Activated CD4-positive, alpha-beta T cell treated with anti-CD3 and anti-CD28 coated beads, Interleukin-2, amount 50 U/mL, for 16 hours (primary cell): ENCODE results near the gene PLEKHN1.

Experiments used
- DNase-seq: peaks from one replicate; pipeline ENCODE4 v3.0.0-alpha.2; 2020

PLEKHN1 gene, protein sequence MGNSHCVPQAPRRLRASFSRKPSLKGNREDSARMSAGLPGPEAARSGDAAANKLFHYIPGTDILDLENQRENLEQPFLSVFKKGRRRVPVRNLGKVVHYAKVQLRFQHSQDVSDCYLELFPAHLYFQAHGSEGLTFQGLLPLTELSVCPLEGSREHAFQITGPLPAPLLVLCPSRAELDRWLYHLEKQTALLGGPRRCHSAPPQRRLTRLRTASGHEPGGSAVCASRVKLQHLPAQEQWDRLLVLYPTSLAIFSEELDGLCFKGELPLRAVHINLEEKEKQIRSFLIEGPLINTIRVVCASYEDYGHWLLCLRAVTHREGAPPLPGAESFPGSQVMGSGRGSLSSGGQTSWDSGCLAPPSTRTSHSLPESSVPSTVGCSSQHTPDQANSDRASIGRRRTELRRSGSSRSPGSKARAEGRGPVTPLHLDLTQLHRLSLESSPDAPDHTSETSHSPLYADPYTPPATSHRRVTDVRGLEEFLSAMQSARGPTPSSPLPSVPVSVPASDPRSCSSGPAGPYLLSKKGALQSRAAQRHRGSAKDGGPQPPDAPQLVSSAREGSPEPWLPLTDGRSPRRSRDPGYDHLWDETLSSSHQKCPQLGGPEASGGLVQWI

DNA sequence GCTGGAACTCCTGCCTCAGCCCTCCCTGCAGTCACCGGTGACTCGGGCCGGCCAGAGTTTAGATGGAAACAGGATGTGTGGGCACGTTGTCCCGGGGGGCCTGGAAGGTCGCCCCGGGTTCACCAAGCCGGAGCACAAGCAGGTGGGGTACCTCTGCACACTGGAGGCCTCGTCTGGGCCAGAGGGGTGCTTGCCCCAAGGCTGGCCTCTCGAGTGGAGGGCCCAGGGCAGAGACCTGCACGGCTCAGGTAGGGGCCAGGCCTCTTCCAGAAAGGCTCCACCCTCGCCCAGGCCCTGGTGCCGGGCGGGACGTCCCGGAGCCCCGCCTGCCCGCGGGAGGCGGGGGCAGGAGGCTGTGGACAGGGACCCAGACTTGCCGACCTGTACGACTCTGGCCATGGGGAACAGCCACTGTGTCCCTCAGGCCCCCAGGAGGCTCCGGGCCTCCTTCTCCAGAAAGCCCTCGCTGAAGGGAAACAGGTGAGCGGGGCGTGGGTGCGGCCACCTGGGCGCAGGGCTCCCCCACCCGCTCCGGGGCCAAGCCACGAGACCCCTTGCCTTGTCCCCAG is at the start of gene PLEKHN1:
TSS of gene PLEKHN1 (plus strand) at position 348 of the 569 bp plus-strand sequence. CDS start at position 398, 50 bp downstream.
- no peak for DNase-seq

DNA sequence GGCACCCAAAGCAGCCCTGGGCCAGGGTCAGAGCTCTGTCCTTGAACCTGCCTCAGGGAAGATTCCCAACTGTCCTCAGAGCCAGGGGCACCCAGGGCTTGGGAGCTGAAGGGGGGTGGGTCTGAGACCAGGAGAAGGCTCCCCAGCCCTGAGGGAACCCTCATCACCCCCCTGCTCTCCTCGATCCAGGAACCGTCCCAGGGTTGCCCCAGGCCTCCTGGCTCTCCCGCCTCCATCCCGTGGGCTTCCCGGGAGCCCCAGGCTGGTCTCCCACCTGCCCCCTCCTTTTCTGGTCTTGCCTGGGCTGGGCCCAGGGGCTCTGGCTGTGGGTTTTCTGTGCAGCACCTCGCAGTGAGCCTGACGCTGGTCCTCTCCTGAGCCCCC is 49.2 kb upstream of the PLEKHN1 start:
- no peak for DNase-seq

DNA sequence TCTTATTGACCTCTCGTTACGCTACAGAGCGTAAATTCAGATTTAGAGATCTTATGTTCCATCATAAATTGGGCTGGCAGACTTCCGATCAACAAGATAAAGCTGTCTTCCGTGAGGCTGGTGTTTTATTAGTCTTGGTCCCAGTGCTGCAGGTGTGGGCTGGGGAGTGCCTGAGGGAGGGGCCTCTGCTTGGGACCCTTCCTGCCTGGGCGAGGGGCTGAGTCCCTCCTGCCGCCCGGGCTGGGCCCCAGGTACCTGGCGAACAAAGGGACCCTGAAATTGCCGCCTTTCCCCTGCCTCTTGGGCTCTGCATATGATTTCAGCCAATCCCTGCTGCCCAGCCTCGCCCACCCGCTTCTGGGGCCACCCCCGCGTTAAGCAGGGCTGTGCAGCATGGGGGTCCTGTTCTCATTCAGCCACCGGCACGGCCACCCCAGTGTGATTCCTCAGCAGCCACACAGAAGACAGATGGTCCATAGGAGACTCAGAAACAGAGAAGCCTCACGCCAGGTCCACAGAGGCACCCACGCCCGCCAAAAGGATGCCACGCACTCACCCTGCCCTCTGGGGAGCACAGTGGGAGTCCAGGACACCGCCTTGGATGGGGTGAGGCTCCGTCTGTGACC is 48.7 kb upstream of the PLEKHN1 start:
- DNase-seq = no peak

DNA sequence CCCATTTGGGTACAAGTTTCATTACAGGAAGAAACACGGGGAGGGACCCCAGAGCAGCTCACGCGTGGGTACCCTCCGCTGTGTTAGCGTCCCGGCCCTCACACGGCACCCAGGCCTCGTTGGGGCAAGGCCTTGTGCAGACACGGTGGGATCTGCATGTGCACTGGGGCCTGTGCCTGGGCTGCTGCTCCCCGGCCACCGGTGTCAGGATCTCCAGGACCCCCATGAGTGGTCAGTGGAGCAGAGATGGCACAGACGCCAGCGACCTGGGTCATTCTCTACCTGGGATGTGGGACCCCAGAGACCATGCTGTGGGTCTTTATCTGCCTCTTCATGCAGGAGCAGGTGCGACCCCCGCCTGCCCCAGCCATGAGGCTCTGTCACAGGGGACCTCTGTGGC is 47.9 kb upstream of the PLEKHN1 start:
- no peak for DNase-seq

DNA sequence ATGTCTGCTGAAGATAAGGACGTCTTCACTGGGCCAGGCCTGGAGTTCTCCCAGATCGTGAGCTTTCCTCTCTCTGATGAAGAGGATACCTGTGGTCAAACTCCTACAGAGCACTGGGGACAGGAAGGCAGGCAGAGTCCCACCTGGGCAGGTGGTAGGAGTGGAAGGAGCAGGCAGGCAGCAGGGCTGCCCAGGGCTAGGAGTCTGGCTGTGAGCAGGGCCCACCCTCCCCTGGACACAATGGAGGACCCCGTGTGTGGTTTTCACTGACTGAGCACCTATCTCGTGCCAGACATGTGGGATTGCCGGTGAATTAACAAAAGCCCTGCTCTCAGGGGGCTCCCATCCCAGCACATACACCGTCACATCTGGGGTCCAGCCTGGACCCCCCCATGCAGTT is 47.4 kb upstream of the PLEKHN1 start:
- DNase-seq = no peak

DNA sequence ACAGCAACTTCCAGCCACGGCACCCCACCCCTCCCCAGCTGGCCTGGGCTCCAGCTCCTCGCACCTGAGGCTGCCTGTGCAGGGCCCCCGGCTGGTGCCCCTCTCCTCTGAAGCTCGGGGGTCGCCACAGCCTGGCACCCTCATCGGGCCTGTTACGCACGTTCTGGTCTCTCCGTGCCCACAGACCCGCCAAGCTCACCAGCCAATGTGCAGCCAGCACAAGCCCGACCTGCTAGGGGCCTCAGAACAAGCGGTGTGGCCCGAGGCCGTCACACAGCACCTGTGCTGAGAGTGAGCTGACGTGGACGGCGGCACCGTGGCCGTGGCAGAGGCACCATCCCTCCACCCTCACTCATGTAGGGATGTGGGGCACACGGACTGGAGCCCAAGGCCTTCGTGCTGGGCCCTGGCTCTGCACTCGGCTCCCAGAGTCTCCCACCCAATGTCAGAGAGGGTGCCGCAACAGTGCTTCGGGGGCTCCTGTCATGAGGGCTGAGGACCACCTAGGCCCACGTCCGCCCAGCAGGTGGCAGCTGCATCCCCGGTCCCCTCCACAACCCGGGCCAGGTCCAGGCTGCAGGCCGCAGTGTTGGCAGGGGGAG is 46.9 kb upstream of the PLEKHN1 start:
- DNase-seq = no peak

DNA sequence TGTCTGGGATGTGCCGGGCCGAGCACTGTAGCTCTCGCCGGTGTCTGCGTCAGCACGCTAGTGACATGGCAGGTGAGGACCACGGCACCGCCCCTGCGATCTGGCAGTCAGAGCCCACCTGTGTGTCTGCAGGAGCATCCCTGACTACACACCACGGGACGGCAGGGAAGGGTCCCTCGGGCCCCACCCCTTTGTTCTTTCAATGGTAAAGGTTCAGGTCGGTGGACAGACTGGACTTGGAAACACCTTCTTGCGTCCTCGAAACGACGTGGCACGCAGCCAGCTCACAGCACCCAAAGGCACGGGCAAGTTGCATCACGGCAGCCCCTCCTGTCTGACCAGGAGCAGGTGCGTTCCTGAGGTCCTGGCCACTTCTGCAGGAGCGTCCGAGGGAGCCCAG is 46.3 kb upstream of the PLEKHN1 start:
- no peak for DNase-seq

DNA sequence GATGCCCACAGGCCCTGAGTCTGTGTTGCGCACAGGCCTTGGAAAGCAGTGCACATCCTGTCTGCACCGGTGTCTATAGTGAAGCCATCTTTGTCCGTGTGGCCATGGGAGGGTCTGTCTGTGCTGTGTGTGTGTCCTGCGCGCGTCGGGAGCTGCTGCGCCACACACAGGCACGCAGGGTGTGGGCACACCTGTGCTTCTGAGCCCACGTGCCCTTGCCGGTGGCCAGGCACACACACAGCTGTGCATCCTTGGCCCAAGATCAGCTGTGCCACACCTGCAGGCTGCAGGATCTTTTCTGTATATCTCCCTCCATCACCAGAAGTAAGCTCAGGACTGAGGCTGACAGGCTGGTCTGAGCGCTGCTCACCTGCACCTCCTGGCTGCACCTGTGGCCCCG is 45.8 kb upstream of the PLEKHN1 start:
- DNase-seq = no peak

DNA sequence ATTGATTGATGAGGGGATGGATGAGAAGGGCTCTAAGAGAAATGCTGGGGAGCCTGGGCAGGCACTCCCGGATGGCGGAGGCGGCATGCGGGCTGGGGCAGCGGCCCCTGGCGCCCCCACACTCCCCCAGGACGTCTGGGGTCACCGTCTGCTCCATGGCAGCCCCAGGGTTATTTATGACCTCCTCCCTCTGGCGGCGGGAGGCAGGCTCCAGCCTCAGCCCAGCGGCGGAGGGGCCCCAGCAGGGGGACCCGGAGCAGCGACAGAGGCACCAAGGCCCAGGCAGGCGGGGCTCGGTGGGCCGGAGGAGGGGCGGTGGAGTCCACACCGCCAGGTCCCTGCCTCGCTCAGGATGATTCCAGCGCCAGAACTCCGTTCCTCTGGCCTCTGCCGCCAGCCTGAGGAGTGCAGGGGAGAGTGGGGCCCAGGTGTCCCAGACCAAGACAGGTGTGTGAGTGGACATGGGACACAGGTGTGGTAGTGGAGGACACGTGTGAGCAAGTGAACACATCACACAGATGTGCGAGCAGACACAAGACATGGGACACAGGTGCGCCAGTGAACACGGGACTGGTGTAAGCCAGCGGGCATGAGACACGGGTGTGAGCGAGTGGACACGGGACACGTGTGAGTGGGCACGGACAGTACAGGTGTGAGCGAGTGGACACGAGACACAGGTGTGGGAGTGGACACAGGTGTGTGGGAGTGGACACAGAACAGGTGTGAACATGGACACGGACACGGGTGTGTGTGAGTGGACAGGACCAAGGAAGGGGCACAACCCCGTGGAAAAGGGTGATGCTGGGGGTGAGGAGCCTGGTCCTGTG is 45.1 kb upstream of the PLEKHN1 start:
- no peak for DNase-seq

DNA sequence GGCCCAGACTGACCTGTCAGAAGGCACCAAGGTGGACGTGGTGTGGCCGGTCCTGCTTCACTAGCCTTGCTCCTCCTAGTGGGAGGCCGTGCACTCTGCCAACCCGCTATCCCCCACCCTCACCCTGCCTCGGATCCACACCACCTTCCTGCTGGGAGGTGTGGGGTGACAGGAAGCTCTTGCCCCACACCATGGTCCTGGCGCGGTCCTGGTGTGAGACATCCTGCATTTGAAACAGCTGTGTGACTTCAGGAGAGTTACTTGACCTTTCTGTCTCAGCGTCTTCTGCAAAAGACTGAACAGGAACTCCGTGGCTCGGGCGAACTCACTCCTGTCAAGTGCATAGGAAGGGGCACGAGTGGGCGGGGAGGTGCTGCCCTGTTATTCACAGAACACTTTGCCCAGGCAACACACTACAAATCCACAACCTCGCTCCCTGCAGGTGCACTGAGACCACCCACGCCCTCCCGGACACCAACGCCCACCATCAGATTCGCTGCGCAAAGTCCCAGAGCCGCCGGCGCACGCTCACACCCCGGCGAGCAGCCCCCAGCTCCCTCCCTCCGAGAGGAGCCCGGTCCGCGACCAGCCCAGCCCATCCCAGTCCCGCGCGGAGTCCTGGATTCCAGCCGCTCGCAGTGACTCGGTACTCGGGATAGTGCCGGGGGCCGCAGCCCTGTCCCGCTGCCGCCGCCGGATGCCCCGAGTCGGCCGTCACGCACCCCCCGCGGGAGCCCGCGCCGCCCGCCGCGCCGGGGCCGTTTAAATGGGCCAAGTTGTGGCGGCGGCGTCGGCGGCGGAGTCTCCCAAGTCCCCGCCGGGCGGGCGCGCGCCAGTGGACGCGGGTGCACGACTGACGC is 42.9 kb upstream of the PLEKHN1 start, which contains the start of gene SAMD11:
TSS of gene SAMD11 (plus strand) at position 793 of the 860 bp plus-strand sequence. CDS start 509 bp downstream, outside the sequence.
- no peak for DNase-seq

DNA sequence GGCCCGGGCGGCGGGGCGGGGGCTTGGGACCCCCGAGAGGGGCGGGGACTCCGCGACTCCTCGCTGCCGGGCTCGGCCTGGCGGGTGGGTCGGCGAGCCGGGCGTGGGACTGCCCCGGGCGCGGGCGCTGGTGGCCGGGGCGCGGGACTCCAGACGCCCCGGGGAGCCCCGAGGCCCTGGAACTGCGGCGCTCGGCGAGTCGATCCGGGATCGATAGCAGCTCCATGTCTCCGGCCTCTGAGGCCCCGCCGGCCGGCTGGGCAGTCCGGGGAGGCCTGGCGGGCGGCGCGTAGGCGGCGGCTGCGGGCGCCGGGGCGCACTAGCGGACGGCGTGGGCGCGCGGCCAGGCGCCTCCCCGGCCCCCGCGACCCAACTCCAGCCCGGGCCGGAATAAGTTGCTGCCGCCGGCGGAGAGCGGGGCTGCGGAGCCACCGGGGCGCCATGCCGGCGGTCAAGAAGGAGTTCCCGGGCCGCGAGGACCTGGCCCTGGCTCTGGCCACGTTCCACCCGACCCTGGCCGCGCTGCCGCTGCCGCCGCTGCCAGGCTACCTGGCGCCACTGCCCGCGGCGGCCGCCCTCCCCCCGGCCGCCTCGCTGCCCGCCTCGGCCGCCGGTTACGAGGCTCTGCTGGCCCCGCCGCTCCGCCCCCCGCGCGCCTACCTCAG is 42.2 kb upstream of the PLEKHN1 start:
- DNase-seq = no peak

DNA sequence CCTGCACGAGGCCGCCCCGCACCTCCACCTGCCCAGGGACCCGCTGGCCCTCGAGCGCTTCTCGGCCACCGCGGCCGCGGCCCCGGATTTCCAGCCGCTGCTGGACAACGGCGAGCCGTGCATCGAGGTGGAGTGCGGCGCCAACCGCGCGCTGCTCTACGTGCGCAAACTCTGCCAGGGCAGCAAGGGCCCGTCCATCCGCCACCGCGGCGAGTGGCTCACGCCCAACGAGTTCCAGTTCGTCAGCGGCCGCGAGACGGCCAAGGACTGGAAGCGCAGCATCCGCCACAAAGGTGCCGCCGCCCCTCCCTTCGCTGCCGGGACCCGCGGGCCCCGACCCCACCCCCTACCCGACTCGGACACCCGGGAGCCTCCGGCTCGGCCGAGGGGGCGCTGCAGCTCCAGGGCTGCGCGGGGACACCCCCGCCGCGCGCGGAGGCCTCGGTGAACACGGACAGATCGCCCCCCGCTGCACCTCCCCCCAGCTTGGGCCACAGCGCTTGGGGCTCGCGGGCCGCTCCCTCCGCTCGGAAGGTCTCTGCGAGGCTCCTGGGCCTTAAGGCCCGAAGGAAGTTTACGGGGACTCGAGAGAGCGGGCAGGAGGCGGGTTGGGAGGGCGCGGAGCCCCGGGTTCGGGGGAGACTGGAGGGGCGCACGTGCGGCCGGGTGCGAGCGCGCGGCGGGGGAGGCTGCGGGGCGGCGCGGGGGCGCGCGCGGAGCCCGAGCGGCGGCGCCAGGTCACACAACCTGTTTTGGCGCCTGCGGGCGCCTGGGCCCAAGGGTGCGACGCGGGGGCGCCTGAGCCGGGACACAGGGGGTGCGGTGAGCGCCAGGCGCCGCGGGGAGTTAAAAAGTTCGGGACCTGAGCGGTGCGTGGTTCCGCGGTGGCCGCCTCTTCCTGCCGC is 41.4 kb upstream of the PLEKHN1 start:
- DNase-seq = no peak

DNA sequence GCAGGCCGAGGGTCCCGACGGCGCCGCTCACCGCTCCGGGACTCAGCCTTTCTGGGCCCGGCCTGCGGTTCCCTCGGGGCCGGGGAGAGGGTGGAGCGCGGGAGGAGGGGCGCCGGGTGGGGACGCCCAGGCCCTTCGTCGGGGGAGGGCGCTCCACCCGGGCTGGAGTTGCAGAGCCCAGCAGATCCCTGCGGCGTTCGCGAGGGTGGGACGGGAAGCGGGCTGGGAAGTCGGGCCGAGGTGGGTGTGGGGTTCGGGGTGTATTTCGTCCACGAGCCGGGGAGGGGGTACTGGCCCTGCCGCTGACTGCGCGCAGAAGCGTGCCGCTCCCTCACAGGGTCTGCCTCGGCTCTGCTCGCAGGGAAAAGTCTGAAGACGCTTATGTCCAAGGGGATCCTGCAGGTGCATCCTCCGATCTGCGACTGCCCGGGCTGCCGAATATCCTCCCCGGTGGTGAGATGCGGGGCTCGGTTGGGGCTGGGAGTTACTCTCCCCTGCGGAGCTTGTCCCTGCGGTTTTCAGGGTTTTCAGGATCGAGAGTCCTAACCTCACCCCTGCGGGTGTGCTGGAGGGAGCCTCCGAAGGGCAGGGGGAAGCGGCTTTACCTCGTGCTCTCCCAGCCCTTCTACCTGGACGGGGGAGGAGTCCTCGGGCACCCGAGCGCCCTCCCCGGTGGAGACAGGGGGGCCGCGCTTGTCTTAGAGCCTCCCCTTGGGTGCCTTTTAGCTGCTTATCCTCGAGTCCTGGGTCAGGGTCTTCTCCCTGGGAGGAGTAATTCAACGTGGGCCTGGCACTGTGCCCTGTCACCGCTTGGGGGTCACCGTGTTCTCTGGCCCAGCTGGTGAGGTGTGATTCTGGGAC is 40.5 kb upstream of the PLEKHN1 start:
- no peak for DNase-seq

DNA sequence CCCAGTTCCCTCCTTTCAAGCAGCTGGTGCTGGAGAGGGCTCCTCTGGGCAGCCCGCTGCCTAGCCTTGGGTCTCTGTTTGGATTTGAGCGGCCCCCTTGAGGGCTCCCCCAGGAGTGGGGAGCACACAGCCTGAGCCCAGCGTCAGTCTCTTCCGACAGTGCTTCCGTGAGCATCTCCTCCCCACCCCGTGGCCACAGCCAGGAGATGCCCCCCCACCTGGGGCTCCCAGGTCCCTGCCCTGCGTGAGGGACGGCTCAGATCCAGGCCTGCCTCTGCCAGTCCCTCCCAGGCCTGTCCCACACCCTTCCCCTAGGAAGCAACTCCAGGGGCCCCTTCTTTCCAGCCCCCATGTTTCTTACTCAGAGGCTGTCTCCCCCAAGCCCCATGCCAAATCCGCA is 39.0 kb upstream of the PLEKHN1 start:
- DNase-seq = no peak

DNA sequence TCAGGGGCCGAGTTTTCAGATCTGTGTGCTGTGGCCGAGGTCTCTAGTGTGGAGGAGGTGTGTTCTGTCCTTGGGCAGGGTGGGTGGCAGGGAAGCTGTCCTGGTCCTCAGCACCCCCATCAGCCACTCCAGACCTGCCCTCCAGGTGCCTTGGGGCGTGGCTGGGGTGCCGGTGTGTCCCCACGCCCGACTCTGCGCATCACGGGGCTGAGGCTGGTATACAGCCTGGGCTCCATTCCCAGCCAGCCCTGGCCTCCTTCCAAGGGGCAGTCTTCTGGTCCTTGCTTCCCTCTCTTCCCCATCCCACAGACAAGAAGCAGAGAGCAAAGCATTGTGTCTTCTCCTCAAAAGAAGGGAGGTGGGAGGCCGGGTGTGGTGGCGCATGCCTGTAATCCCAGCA is 38.5 kb upstream of the PLEKHN1 start:
- no peak for DNase-seq

DNA sequence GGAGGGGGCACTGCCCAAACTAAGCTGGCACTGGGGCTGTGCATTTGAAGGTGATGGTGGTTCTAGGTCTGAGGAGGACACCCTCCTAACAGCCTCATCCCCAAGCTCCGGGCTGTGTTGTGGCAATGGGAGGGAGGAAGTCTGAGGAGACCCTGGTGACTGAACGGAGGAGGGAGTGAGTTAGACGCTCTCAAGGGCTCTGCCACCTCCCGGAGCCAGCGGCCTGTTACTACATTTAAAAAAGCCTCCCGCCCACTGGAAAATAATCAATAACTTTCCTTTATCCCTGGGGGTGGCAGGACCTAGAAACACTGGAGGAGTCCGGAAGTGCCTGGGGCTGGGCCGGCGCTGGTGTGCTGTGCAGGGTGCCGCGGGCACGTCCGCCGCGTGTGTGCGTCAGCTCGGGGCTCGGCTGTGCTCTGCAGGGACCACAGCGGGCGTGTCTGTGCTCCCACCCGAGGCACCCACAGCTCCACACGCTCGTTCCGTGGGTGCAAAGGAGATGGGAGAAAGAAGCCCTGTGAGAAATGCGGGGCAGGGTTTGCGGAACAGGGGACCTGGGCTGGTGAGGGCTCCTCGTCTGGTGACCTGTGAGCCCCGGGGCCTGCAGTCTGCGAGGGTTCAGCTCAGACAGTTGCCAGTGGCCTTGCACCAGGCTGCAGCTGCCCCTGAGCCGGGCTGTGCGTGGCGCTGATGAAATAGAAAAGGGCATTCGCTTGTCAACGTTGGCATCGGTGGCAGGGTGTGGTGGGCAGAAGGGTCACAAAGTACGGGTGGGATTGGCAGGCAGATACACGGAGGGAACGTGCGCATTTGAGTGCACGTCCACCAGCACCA is 37.2 kb upstream of the PLEKHN1 start:
- no peak for DNase-seq
